Measurements from ENCODE around the gene TAAR1. TPM values are rescaled to one million over a fixed set of nuclear protein-coding genes. Genes with fewer than 3 reads are reported as not detected.

The TAAR1 gene
- total and polyA plus RNA-seq, 2 donors (not counting 1 experiment from before 2014, with no cell fraction given): not detected

- Histone ChIP-seq H3K4me2 (ENCODE audit: extremely low read depth, insufficient read depth, low read length) (no peak overlapping the region), H3K9ac (ENCODE audit: insufficient read depth, low read length) (no peak overlapping the region), H3K27ac (ENCODE audit: insufficient read depth, low read length) (no peak overlapping the region), H2AFZ (ENCODE audit: low read length) (no peak overlapping the region), H3K9me3 (ENCODE audit: control insufficient read depth, insufficient read depth, low read depth, low read length) (no peaks in the 10 kb centered on the region), H3K36me3 (ENCODE audit: control insufficient read depth, insufficient read depth, low read length) (no peaks in the 10 kb centered on the region), H4K20me1 (ENCODE audit: control insufficient read depth, extremely low read depth, insufficient read depth, low read length) (no peaks in the 10 kb centered on the region), H3K79me2 (ENCODE audit: control insufficient read depth, insufficient read depth, low read length) (no peaks in the 10 kb centered on the region), H3K4me3 (replicated peaks in 1 of 4; ENCODE audit: control extremely low read depth in 1 of 4, insufficient read depth in 1 of 4, low read depth in 3 of 4, low read length in 4 of 4) (no peak overlapping the region), H3K27me3 (ENCODE audit: control insufficient read depth, insufficient read depth, low read length) (no peaks in the 10 kb centered on the region), H3K4me1 (ENCODE audit: control insufficient read depth, extremely low read depth, insufficient read depth, low read length) (no peaks in the 10 kb centered on the region)
- DNase-seq (ENCODE audit: low read depth in 2 of 2): no peak
- TF ChIP-seq EZH2 (IDR thresholded peaks at IDR 0.05; ENCODE audit: low read length, missing control alignments) (no peak), CTCF (conservative IDR thresholded peaks at IDR 0.05 in 1 of 2, IDR thresholded peaks at IDR 0.05 in 1 of 2; ENCODE audit: low read depth in 1 of 2, low read length in 2 of 2) (no peak)
Observed at GRCh38 chr6:132634796-132635195, 24.2 kb downstream of the TAAR1 start.

- H3K9ac ChIP-seq (ENCODE audit: insufficient read depth, low read length): no peak overlapping the region
- no peak overlapping the region for H3K4me2 ChIP-seq (ENCODE audit: extremely low read depth, insufficient read depth, low read length)
- no peak overlapping the region for H3K4me3 ChIP-seq (replicated peaks in 1 of 4; ENCODE audit: control extremely low read depth in 1 of 4, insufficient read depth in 1 of 4, low read depth in 3 of 4, low read length in 4 of 4)
- H3K79me2 ChIP-seq (ENCODE audit: control insufficient read depth, insufficient read depth, low read length): no peaks in the 10 kb centered on the region
- no peak overlapping the region for H2AFZ ChIP-seq (ENCODE audit: low read length)
- no peak for DNase-seq (ENCODE audit: low read depth in 2 of 2)
- H4K20me1 ChIP-seq (ENCODE audit: control insufficient read depth, extremely low read depth, insufficient read depth, low read length): no peaks in the 10 kb centered on the region
- H3K27me3 ChIP-seq (ENCODE audit: control insufficient read depth, insufficient read depth, low read length): peaks cover 3% of the 10 kb centered on the region
- TF ChIP-seq CTCF (conservative IDR thresholded peaks at IDR 0.05 in 1 of 2, IDR thresholded peaks at IDR 0.05 in 1 of 2; ENCODE audit: low read depth in 1 of 2, low read length in 2 of 2): no peak
- no peak for TF ChIP-seq EZH2 (IDR thresholded peaks at IDR 0.05; ENCODE audit: low read length, missing control alignments)
- H3K4me1 ChIP-seq (ENCODE audit: control insufficient read depth, extremely low read depth, insufficient read depth, low read length): no peaks in the 10 kb centered on the region
- H3K36me3 ChIP-seq (ENCODE audit: control insufficient read depth, insufficient read depth, low read length): no peaks in the 10 kb centered on the region
- H3K27ac ChIP-seq (ENCODE audit: insufficient read depth, low read length): no peak overlapping the region
- no peaks in the 10 kb centered on the region for H3K9me3 ChIP-seq (ENCODE audit: control insufficient read depth, insufficient read depth, low read depth, low read length)
Observed at GRCh38 chr6:132633362-132633761, 25.6 kb downstream of the TAAR1 start.

- no peaks in the 10 kb centered on the region for H3K9me3 ChIP-seq (ENCODE audit: control insufficient read depth, insufficient read depth, low read depth, low read length)
- no peaks in the 10 kb centered on the region for H4K20me1 ChIP-seq (ENCODE audit: control insufficient read depth, extremely low read depth, insufficient read depth, low read length)
- no peaks in the 10 kb centered on the region for H3K4me1 ChIP-seq (ENCODE audit: control insufficient read depth, extremely low read depth, insufficient read depth, low read length)
- no peak within 1 kb of the TSS for H3K9ac ChIP-seq (ENCODE audit: insufficient read depth, low read length)
- H3K4me2 ChIP-seq (ENCODE audit: extremely low read depth, insufficient read depth, low read length): no peak within 1 kb of the TSS
- no peak within 1 kb of the TSS for H2AFZ ChIP-seq (ENCODE audit: low read length)
- H3K36me3 ChIP-seq (ENCODE audit: control insufficient read depth, insufficient read depth, low read length): no peaks in the 10 kb centered on the region
- no peak for DNase-seq (ENCODE audit: low read depth in 2 of 2)
- H3K79me2 ChIP-seq (ENCODE audit: control insufficient read depth, insufficient read depth, low read length): no peaks in the 10 kb centered on the region
- no peaks in the 10 kb centered on the region for H3K27me3 ChIP-seq (ENCODE audit: control insufficient read depth, insufficient read depth, low read length)
- no peak within 1 kb of the TSS for H3K27ac ChIP-seq (ENCODE audit: insufficient read depth, low read length)
- no peak within 1 kb of the TSS for H3K4me3 ChIP-seq (replicated peaks in 1 of 4; ENCODE audit: control extremely low read depth in 1 of 4, insufficient read depth in 1 of 4, low read depth in 3 of 4, low read length in 4 of 4)
- no peak for TF ChIP-seq EZH2 (IDR thresholded peaks at IDR 0.05; ENCODE audit: low read length, missing control alignments)
- TF ChIP-seq CTCF (conservative IDR thresholded peaks at IDR 0.05 in 1 of 2, IDR thresholded peaks at IDR 0.05 in 1 of 2; ENCODE audit: low read depth in 1 of 2, low read length in 2 of 2): no peak
Observed at GRCh38 chr6:132624175-132624574, 34.8 kb downstream of the TAAR1 start, which contains the start of gene TAAR2. TAAR2 (minus strand) TSS chr6:132624275; CDS start chr6:132624275, 0 bp downstream.

All from fibroblast of lung (primary cell).